Caco-2 (cell line): ENCODE results near the gene ERI3. TPM values are rescaled to one million over a fixed set of nuclear protein-coding genes. Genes with fewer than 3 reads are reported as not detected.

Experiments
- Bru-seq: library from RNA; stranded (reverse); fragments of 400-500 nt; gene quantifications from one replicate; lab custom pipeline; 2021; lab: Mats Ljungman, UMichigan
- BruChase-seq, 2 experiments: library from RNA; stranded (reverse); fragments of 400-500 nt; gene quantifications; one replicate each; lab custom pipeline; 2021; lab: Mats Ljungman, UMichigan
- BruUV-seq: library from RNA; stranded (reverse); fragments of 400-500 nt; replicated peaks from 2 replicates; lab custom pipeline; 2021; lab: Mats Ljungman, UMichigan
- CTCF ChIA-PET: fragments of 300-600 bp; sonication (Branson Sonifier 250); formaldehyde crosslinking; loops from one replicate; lab custom pipeline; 2022; ENCODE audit warnings: antibody characterized with exemption; lab: Charles Lee
- POLR2A ChIA-PET: fragments of 300-600 bp; sonication (Branson Sonifier 250); formaldehyde crosslinking; loops from one replicate; lab custom pipeline; 2022; ENCODE audit warnings: antibody characterized with exemption; lab: Charles Lee
- DNase-seq, 2 experiments: peaks; one replicate each; pipeline versions ENCODE4 v3.0.0 to v3.0.0-alpha.2; 2020 to 2022
- H3K27me3 ChIP-seq: replicated peaks from 2 replicates; pipeline ENCODE4 v1.6.0; 2011; ENCODE audit warnings: low read length; ENCODE audit not compliant: control insufficient read depth, insufficient read depth
- H3K36me3 ChIP-seq: 2 replicates; pipeline ENCODE4 v1.5.1; 2011; ENCODE audit warnings: low read length; ENCODE audit not compliant: control insufficient read depth, insufficient read depth
- H3K4me1 ChIP-seq: fragments of 250-450 bp; sonication (Bioruptor Pico); 2 replicates; pipeline ENCODE4 v1.5.1; 2020; ENCODE audit warnings: mild to moderate bottlenecking
- H3K4me3 ChIP-seq: 2 replicates; pipeline ENCODE4 v1.5.1; 2011; ENCODE audit warnings: low read depth, mild to moderate bottlenecking, control low read depth, low read length
- H3K9me3 ChIP-seq: fragments of 250-450 bp; sonication (Bioruptor Pico); 2 replicates; pipeline ENCODE4 v1.5.1; 2020; ENCODE audit warnings: mild to moderate bottlenecking, moderate library complexity
- H3K27ac Mint-ChIP-seq: one replicate; pipeline ENCODE4 v1.8.0; 2022; ENCODE audit warnings: mixed read lengths; ENCODE audit not compliant: unreplicated experiment
- H3K27me3 Mint-ChIP-seq: one replicate; pipeline ENCODE4 v1.8.0; 2022; ENCODE audit warnings: mixed read lengths; ENCODE audit not compliant: insufficient read depth, unreplicated experiment
- H3K36me3 Mint-ChIP-seq: one replicate; pipeline ENCODE4 v1.8.0; 2022; ENCODE audit warnings: mild to moderate bottlenecking, mixed read lengths; ENCODE audit not compliant: insufficient read depth, unreplicated experiment
- H3K4me1 Mint-ChIP-seq: one replicate; pipeline ENCODE4 v1.8.0; 2022; ENCODE audit warnings: low read depth, mixed read lengths; ENCODE audit not compliant: unreplicated experiment
- H3K4me3 Mint-ChIP-seq: one replicate; pipeline ENCODE4 v1.8.0; 2022; ENCODE audit warnings: mild to moderate bottlenecking, moderate library complexity, mixed read lengths; ENCODE audit not compliant: unreplicated experiment
- H3K9me3 Mint-ChIP-seq: one replicate; pipeline ENCODE4 v1.8.0; 2022; ENCODE audit warnings: mixed read lengths; ENCODE audit not compliant: unreplicated experiment
- CTCF ChIP-seq, 2 experiments: fragments of 200-600 bp in 1 of 2; IDR thresholded peaks; 1 replicate in 1 of 2; 2 replicates in 1 of 2; pipeline versions ENCODE4 v1.5.1 to v1.8.0; 2011 to 2022; ENCODE audit warnings: antibody characterized with exemption in 1 of 2, control low read depth in 1 of 2, inconsistent platforms in 1 of 2, low read depth in 1 of 2, low read length in 1 of 2, mild to moderate bottlenecking in 1 of 2, moderate library complexity in 1 of 2; ENCODE audit not compliant: insufficient read depth in 1 of 2, severe bottlenecking in 1 of 2, unreplicated experiment in 1 of 2
- intact Hi-C: fragments of 100-400 bp; cut with micrococcal nuclease; formaldehyde crosslinking; loops from one replicate; pipeline ENCODE4 v1.10.0; 2022; ENCODE audit not compliant: unreplicated experiment
- long read RNA-seq: library from polyadenylated mRNA; stranded (forward); transcript quantifications from one replicate; pipeline ENCODE4 v2.0.0, GENCODE V29; 2022
- total RNA-seq: library from RNA; stranded (reverse); gene quantifications from 2 replicates; pipeline ENCODE4 v1.2.3, GENCODE V29; 2022

ERI3 gene, protein sequence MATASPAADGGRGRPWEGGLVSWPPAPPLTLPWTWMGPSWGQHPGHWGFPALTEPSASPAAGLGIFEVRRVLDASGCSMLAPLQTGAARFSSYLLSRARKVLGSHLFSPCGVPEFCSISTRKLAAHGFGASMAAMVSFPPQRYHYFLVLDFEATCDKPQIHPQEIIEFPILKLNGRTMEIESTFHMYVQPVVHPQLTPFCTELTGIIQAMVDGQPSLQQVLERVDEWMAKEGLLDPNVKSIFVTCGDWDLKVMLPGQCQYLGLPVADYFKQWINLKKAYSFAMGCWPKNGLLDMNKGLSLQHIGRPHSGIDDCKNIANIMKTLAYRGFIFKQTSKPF
- total RNA-seq = 34.2 and 38.2 TPM in 2 replicates
- Bru-seq, nascent RNA = percentile 65 among the genes with signal in this experiment
- percentile 63 among the genes with signal in this experiment for BruChase-seq, experiment 1, labeled RNA remaining after a 2-hour chase
- percentile 62 among the genes with signal in this experiment for BruChase-seq, experiment 2, labeled RNA remaining after a 6-hour chase
- long read RNA-seq, transcript ERI3-201 (9 exons, 1,684 nt) = major isoform, 28 of 144 reads
- long read RNA-seq, partial matches to known transcripts = 45 of 144 reads
- long read RNA-seq, other reads (novel, unspliced or antisense) = 71 of 144 reads

DNA sequence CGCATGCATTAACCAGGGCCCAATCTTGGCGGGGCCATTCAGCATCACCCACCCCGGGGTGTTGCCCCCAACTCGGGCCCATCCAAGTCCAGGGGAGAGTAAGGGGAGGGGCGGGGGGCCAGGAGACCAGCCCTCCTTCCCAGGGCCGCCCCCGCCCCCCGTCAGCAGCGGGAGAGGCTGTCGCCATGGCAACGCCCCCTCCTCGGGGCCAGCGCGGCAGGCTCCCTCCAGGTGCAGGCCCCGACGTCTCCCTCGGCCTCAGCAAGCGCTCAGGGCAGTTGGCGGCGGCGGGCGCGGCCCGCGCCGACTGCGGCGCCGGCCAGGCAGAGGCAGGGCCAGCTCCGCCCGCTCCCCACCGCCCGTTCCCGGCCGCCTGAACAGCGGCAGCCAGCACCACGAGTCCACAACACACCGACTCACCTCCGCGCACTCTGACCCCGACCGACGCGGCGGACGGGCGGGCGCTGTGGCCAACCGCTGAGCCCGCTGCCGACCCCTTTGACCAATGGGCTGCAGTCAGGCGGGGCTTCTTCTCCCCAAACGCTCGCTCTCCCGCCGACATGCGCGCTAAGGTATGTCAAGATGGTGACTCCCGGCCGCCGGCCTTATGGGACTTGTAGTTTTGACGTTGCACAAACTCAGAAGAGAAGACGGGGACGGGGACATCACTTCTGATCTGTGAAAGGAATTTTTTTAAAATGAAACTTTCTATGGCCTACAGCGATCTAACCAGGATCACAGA lies at the start of gene ERI3:
TSS of gene ERI3 (minus strand) at position 418 of the 742 bp plus-strand sequence. CDS start at position 187, 231 bp downstream.
- no TSS peak for BruUV-seq
- peaks cover 6% of the 10 kb centered on the region for H3K4me1 Mint-ChIP-seq

DNA sequence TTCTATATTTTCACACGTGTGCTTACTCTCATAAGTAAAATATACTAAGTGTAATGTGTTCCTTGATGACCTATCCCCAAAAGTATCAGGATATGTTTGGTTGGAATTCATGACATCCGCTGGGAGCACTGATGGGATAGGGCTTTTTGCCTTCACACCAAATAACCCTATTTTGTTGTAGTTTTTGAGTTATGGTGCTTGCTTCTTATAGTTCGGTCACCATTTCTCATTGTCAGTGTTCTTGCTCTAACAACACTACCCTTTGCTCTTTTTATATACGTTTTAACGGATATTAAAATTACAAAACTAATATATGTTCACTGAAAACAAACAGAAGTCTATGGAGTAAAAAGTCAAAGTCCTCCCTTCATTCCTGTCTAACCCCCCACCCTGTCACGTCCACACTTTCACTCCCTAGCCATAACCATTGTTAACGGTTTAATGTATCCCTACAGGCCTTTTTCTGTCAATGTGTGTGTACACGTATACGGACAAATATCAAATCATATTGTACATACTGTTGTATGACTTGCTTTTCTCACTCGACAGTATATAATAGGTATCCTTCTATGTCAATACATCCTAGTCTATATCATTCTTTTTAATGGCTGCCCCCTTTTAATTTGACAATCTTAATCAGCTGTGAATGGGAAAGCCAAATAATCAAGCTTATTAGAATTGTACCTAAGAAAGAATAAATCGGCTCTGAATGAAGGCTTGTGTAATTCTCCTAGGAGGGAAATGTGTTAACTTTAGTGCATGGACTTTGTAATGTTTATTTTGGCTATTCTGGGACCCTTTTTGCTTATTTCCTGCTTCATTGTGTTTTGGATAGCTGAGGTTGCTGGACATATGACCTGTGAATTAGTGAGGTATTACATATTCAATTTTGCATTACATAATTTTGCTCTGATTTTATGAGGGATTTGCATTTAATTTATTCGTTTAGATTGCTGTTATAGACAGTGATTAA lies 46.5 kb upstream of the ERI3 start:
- intact Hi-C loops = no loop called here
- peaks cover 8% of the 10 kb centered on the region for H3K27me3 Mint-ChIP-seq
- H3K27me3 ChIP-seq = no peaks in the 10 kb centered on the region

More for the DNA sequence above, at the start of gene ERI3:
- peak within 1 kb of the TSS; percentile 84 for H3K4me3 Mint-ChIP-seq
- Histone ChIP-seq H3K36me3 (no peaks in the 10 kb centered on the region), H3K4me1 (no peaks in the 10 kb centered on the region), H3K9me3 (no peaks in the 10 kb centered on the region), H3K27me3 (no peaks in the 10 kb centered on the region), H3K4me3 (peak within 1 kb of the TSS; percentile 76)
- POLR2A ChIA-PET = interaction anchor here (1.2 kb wide), 1 partner anchor 27 kb away, joined by 4 read pairs; no protein-coding TSS in a partner anchor
- no peak for TF ChIP-seq CTCF (IDR thresholded peaks at IDR 0.05; ENCODE audit: insufficient read depth in 1 of 2, low read depth in 1 of 2, low read length in 1 of 2, severe bottlenecking in 1 of 2, unreplicated experiment in 1 of 2)
- H3K9me3 Mint-ChIP-seq = no peaks in the 10 kb centered on the region
- CTCF ChIA-PET = no interaction called here
- no peaks in the 10 kb centered on the region for H3K27me3 Mint-ChIP-seq
- intact Hi-C loops = loop anchor here (2.0 kb wide), 1 partner anchor 16 kb away; no protein-coding TSS in a partner anchor
- H3K27ac Mint-ChIP-seq = peak within 1 kb of the TSS; percentile 87
- peak; percentile 95 for DNase-seq
- H3K36me3 Mint-ChIP-seq = peaks cover 10% of the 10 kb centered on the region

More for the DNA sequence above, 46.5 kb upstream of the ERI3 start:
- no peaks in the 10 kb centered on the region for H3K9me3 Mint-ChIP-seq
- Histone ChIP-seq H3K4me1 (peaks cover 12% of the 10 kb centered on the region; the same call in 1 of the 2 replicates), H3K4me3 (no peak overlapping the region), H3K9me3 (no peaks in the 10 kb centered on the region), H3K36me3 (no peaks in the 10 kb centered on the region)
- DNase-seq = no peak
- H3K27ac Mint-ChIP-seq = no peak overlapping the region
- ChIA-PET CTCF (no interaction called here), POLR2A (no interaction called here)
- H3K36me3 Mint-ChIP-seq = no peaks in the 10 kb centered on the region
- H3K4me3 Mint-ChIP-seq = no peak overlapping the region
- no peak for TF ChIP-seq CTCF (IDR thresholded peaks at IDR 0.05; ENCODE audit: insufficient read depth in 1 of 2, low read depth in 1 of 2, low read length in 1 of 2, severe bottlenecking in 1 of 2, unreplicated experiment in 1 of 2)
- H3K4me1 Mint-ChIP-seq = no peaks in the 10 kb centered on the region
- BruUV-seq = no TSS peak
